ENCODE data around the gene LRCH4. TPM values are rescaled to one million over a fixed set of nuclear protein-coding genes. Genes with fewer than 3 reads are reported as not detected.
"Not testable (repeated sequence)": the region's sequence is repeated elsewhere in the genome, so short reads cannot be mapped to it uniquely, and the experiment has no call there.

Gene LRCH4
- total RNA-seq, 4 donors from 2014 or later, result 36.2 to 53.2 (median 44.0) TPM

- intact Hi-C loops (cut with DNase I), result no loop called here
- Histone ChIP-seq H3K36me3 (no peaks in the 10 kb centered on the region), H3K27ac (replicated peaks in 1 of 4) (no peak overlapping the region), H3K27me3 (peaks cover 0 to 9% (median 0%) of the 10 kb centered on the region in 4 donors), H3K4me1 (no peaks in the 10 kb centered on the region), H3K4me3 (no peak overlapping the region), H3K9me3 (no peaks in the 10 kb centered on the region)
- no peak for TF ChIP-seq CTCF (IDR thresholded peaks at IDR 0.05)
- no peak for TF ChIP-seq EP300 (IDR thresholded peaks at IDR 0.05)
- TF ChIP-seq POLR2AphosphoS5 (IDR thresholded peaks at IDR 0.05), result no peak
- TF ChIP-seq POLR2A (IDR thresholded peaks at IDR 0.05; ENCODE audit: low read depth), result no peak
- 91% methylated on average over 14 of the region's 14 CpGs for WGBS
- no peak for DNase-seq (ENCODE audit: extremely low spot score)
These were observed 53.5 kb downstream of the LRCH4 start for GRCh38 chr7:100532165-100533022.

GRCh38 chr7:100528108-100528866 lies 57.6 kb downstream of the LRCH4 start:
- H3K36me3 ChIP-seq; H3K4me1 ChIP-seq; H3K27ac ChIP-seq (replicated peaks in 1 of 4); H3K4me3 ChIP-seq; H3K27me3 ChIP-seq; H3K9me3 ChIP-seq; DNase-seq (ENCODE audit: extremely low spot score); intact Hi-C loops (cut with DNase I): not testable (repeated sequence)
- WGBS, result 80% methylated on average over 12 of the region's 12 CpGs

Small RNAs within 50 kb of the gene (small RNA-seq; reads per million reads assigned to genes)
- 0 reads per million in 3 donors for gene RN7SL416P
- 0 reads per million in 3 donors for gene SAP25

Other genes with a start within 250 kb of the LRCH4 start
- gene PILRB, start 228.0 kb downstream of the LRCH4 start, total RNA-seq, result 10 to 100 TPM; 13.5 to 33.6 (median 20.7) TPM
- gene PILRA, start 212.6 kb downstream of the LRCH4 start, total RNA-seq, result 1 to 10 TPM; 3.3 to 8.8 (median 5.4) TPM
- gene ZCWPW1, start 157.4 kb downstream of the LRCH4 start, total RNA-seq, result 1 to 10 TPM; 2.9 to 7.6 (median 5.8) TPM
- 10 to 100 TPM; 21.2 to 44.9 (median 40.6) TPM for gene MEPCE, start 156.3 kb downstream of the LRCH4 start, total RNA-seq
- gene PPP1R35, start 149.6 kb downstream of the LRCH4 start, total RNA-seq, result 10 to 100 TPM; 24.5 to 35.1 (median 27.0) TPM
- under 1 TPM in 1 of 4 donors, not detected in 3; 0.78 TPM for gene SPACDR, start 121.9 kb downstream of the LRCH4 start, total RNA-seq
- gene TSC22D4, start 106.9 kb downstream of the LRCH4 start, total RNA-seq, result 10 to 100 TPM; 26.2 to 51.4 (median 33.1) TPM
- gene NYAP1, start 102.2 kb downstream of the LRCH4 start, total RNA-seq, result 1 to 10 TPM; 1.7 to 3.2 (median 1.9) TPM
- gene AGFG2, start 46.9 kb downstream of the LRCH4 start, total RNA-seq, result 10 to 100 TPM; 31.6 to 79.6 (median 35.1) TPM
- gene SAP25, start 12.2 kb downstream of the LRCH4 start, total RNA-seq, result under 1 TPM in 2 of 4 donors, not detected in 2; 0.83 to 0.92 TPM
- under 1 TPM; 0.13 to 0.83 (median 0.48) TPM for gene FBXO24, start 199 bp upstream of the LRCH4 start, total RNA-seq
- 10 to 100 TPM; 12.0 to 42.2 (median 18.3) TPM for gene PCOLCE, start 16.2 kb upstream of the LRCH4 start, total RNA-seq
- gene MOSPD3, start 26.4 kb upstream of the LRCH4 start, total RNA-seq, result 10 to 100 TPM in 3 of 4 donors, 1 to 10 TPM in 1; 6.6 to 16.8 (median 12.0) TPM
- under 1 TPM in 2 of 4 donors, not detected in 2; 0.17 to 0.32 TPM for gene TFR2, start 55.4 kb upstream of the LRCH4 start, total RNA-seq
- not detected for gene ACTL6B, start 70.3 kb upstream of the LRCH4 start, total RNA-seq
- 100 to 1,000 TPM; 150 to 229 (median 218) TPM for gene GNB2, start 87.6 kb upstream of the LRCH4 start, total RNA-seq
- gene GIGYF1, start 108.1 kb upstream of the LRCH4 start, total RNA-seq, result 10 to 100 TPM; 19.5 to 33.5 (median 30.9) TPM
- gene POP7, start 120.0 kb upstream of the LRCH4 start, total RNA-seq, result 10 to 100 TPM; 27.0 to 51.3 (median 43.7) TPM
- not detected for gene EPO, start 134.3 kb upstream of the LRCH4 start, total RNA-seq
- gene ZAN, start 147.5 kb upstream of the LRCH4 start, total RNA-seq, result not detected
- 10 to 100 TPM; 26.2 to 92.4 (median 59.0) TPM for gene EPHB4, start 241.4 kb upstream of the LRCH4 start, total RNA-seq

Data from esophagus muscularis mucosa (tissue), 4 donors.